ENCODE measurements around the gene FAM151A.

- TF ChIP-seq CTCF (IDR thresholded peaks at IDR 0.05; ENCODE audit: insufficient read depth, low read length, poor library complexity, severe bottlenecking) (no peak), EZH2phosphoT487 (conservative IDR thresholded peaks at IDR 0.05; ENCODE audit: low read length) (no peak)
Observed at GRCh38 chr1:54574158-54574778, 49.1 kb downstream of the FAM151A start.
